Measurements from ENCODE around the gene ABR. TPM values are rescaled to one million over a fixed set of nuclear protein-coding genes. Genes with fewer than 3 reads are reported as not detected.

Gene ABR
- polyA plus RNA-seq, 2 of the 4 experiments (the other 2 are of a cell fraction), result 70.9 to 73.8 TPM

DNA sequence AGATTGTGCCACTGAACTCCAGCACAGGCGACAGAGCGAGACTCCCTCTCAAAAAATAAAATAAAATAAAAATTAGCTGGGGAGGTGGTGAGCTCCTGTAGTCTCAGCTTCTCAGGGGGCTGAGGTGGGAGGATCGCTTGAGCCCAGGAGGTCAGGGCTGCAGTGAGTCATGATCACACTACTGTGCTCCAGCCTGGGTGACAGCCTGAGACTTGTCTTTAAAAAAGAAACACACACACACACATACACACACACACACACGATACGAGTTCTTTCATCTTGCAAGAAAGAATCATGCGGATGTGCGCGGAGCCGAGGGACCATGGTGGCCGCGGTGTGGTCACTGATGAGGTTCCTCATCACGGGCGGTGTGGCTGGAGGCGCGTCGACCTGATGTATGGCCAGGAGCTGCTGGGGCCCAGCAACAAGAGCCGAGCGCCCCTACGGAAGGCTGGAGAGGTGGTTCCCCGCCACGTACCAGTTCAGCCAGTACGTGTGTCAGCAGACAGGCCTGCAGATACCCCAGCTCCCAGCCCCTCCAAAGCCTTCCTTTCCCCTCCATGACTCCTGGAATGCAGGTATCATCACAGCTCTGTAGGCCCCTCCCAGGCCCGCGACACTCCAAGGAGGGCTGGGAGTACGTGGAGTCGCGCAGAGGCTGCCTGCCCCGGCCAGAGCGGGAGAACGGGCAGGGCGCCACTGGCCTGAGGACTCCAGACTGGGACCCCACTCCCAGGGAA lies 220.9 kb downstream of the ABR start:
- ChIA-PET POLR2A (no interaction called here), CTCF (interaction anchor here (0.7 to 4.1 kb wide), 7 partner anchors 10 to 98 kb away, joined by 3 to 30 read pairs (median 3); partner anchors contain the start of genes NXN and TIMM22)
- WGBS (ENCODE audit: missing lambda C conversion rate), result 92% methylated on average over 31 of the region's 31 CpGs
- ATAC-seq (no peak), FAIRE-seq (no peak), DNase-seq (ENCODE audit: low read depth in 1 of 2, low spot score in 1 of 2) (no peak)
- TF ChIP-seq BHLHE40 (IDR thresholded peaks at IDR 0.05; ENCODE audit: low read depth, low read length) (no peak), MYC (IDR thresholded peaks at IDR 0.05; ENCODE audit: borderline replicate concordance, low read length) (no peak)
- H3K9me3 ChIP-seq, result 0 out of 3 replicates have a peak, but pooled peaks cover 3% of the 10 kb centered on the region
- no peak overlapping the region for H3K4me2 ChIP-seq
- H3K4me1 ChIP-seq, result peaks cover 39% of the 10 kb centered on the region
- H3K27ac ChIP-seq, result peak overlapping the region in 1 of 2 experiments; percentile 90; a peak in 2 of 6 replicates
- no peak overlapping the region for H3K4me3 ChIP-seq

DNA sequence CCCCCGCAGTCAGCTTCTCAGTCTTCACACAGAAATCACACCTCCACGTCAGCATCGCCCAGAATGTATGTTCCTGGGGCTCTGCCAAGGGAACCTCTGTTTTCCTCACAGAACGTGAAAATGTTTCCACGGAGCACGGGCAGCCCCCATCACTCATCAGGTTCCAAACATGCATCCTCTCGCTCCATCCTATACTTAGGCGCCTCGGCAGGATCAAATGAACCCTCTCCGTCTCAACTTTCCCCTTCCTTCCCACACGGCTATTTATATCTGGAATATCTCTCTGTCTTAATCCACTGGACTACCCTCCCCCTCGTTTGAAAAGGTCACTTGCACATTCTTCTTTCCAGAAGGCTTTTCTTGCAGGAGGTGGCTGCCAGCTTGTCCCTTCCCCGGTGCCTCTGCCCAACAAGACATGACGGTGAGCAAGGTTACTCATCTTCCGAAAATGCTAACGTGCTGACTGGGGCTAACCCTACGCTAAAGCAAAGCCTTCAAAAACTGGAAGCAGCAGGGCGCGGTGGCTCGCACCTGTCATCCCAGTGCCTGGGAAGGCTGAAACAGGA lies 221.8 kb downstream of the ABR start:
- TF ChIP-seq, protein P1, sequence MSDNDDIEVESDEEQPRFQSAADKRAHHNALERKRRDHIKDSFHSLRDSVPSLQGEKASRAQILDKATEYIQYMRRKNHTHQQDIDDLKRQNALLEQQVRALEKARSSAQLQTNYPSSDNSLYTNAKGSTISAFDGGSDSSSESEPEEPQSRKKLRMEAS (IDR thresholded peaks at IDR 0.05), result peak; percentile 30; the same call in 1 of the 2 replicates
- TF ChIP-seq, protein P2, sequence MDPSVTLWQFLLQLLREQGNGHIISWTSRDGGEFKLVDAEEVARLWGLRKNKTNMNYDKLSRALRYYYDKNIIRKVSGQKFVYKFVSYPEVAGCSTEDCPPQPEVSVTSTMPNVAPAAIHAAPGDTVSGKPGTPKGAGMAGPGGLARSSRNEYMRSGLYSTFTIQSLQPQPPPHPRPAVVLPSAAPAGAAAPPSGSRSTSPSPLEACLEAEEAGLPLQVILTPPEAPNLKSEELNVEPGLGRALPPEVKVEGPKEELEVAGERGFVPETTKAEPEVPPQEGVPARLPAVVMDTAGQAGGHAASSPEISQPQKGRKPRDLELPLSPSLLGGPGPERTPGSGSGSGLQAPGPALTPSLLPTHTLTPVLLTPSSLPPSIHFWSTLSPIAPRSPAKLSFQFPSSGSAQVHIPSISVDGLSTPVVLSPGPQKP (IDR thresholded peaks at IDR 0.05; ENCODE audit: low read depth, low read length), result no peak
- TF ChIP-seq MAFK (IDR thresholded peaks at IDR 0.05; ENCODE audit: partially characterized antibody) (peak; percentile 9), ZFP36 (IDR thresholded peaks at IDR 0.05; ENCODE audit: borderline replicate concordance, partially characterized antibody) (no peak), FOSL2 (IDR thresholded peaks at IDR 0.05) (no peak), FOSL2 (CRISPR knock-in tag; IDR thresholded peaks at IDR 0.05) (peak; percentile 41)
- peaks cover 40% of the 10 kb centered on the region for H3K4me1 ChIP-seq
- H3K9me3 ChIP-seq, result 0 out of 3 replicates have a peak, but pooled peaks cover 3% of the 10 kb centered on the region
- FAIRE-seq, result no peak
- CTCF ChIA-PET, result interaction anchor here (1.0 to 4.1 kb wide), 8 partner anchors 11 to 66 kb away, joined by 3 to 30 read pairs (median 4); partner anchors contain the start of genes NXN and TIMM22
- POLR2A ChIA-PET, result interaction anchor here (0.6 kb wide), 1 partner anchor 1359 kb away, joined by 3 read pairs; no protein-coding TSS in a partner anchor
- peak; percentile 26 to 63 for DNase-seq (ENCODE audit: low read depth in 1 of 2, low spot score in 1 of 2)
- H3K4me2 ChIP-seq, result peak overlapping the region; percentile 23
- no peak overlapping the region for H3K4me3 ChIP-seq
- peak; percentile 4 to 9; a peak in 3 of 6 replicates for ATAC-seq
- peak overlapping the region; percentile 32 to 90; a peak in 3 of 6 replicates for H3K27ac ChIP-seq
- 67% methylated on average over 20 of the region's 20 CpGs for WGBS (ENCODE audit: missing lambda C conversion rate)

DNA sequence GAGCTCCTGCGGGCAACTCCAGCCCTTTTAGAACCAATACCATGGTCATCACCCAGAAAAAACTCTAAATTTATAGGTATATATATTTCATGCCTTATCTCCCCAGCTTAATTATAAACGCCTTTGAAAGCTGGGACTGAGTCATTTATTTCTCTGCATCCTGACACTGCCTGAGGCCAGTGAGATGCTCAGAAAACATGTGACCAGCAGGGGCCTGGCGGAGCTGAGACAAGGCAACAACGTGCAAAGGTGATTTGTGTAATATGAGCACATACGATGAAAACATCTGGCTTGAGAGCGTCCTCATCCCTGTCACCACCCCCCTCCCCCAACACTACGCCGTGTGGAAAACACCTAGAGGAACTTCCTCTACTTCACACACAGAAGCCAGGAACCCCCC lies 222.9 kb downstream of the ABR start:
- Histone ChIP-seq H3K4me3 (no peak overlapping the region), H3K27ac (peak overlapping the region in 1 of 2 experiments; percentile 90; a peak in 3 of 6 replicates), H3K4me1 (peaks cover 42% of the 10 kb centered on the region), H3K9me3 (0 out of 3 replicates have a peak, but pooled peaks cover 3% of the 10 kb centered on the region), H3K4me2 (no peak overlapping the region)
- POLR2A ChIA-PET, result no interaction called here
- TF ChIP-seq GATA3 (IDR thresholded peaks at IDR 0.05; ENCODE audit: borderline replicate concordance) (peak; percentile 22; the same call in 1 of the 2 replicates), JUNB (IDR thresholded peaks at IDR 0.05) (no peak), NR3C1 (IDR thresholded peaks at IDR 0.05) (no peak), EP300 (IDR thresholded peaks at IDR 0.05) (no peak), FOSL2 (IDR thresholded peaks at IDR 0.05) (no peak), FOSL2 (CRISPR knock-in tag; IDR thresholded peaks at IDR 0.05) (peak; percentile 33)
- CTCF ChIA-PET, result interaction anchor here (0.8 to 4.1 kb wide), 9 partner anchors 14 to 72 kb away, joined by 3 to 30 read pairs (median 3); partner anchors contain the start of gene NXN
- FAIRE-seq (no peak), ATAC-seq (peak; percentile 19 to 54; a peak in 4 of 6 replicates), DNase-seq (ENCODE audit: low read depth in 1 of 2, low spot score in 1 of 2) (peak; percentile 69 to 70)
- WGBS (ENCODE audit: missing lambda C conversion rate), result 54% methylated on average over 8 of the region's 8 CpGs

DNA sequence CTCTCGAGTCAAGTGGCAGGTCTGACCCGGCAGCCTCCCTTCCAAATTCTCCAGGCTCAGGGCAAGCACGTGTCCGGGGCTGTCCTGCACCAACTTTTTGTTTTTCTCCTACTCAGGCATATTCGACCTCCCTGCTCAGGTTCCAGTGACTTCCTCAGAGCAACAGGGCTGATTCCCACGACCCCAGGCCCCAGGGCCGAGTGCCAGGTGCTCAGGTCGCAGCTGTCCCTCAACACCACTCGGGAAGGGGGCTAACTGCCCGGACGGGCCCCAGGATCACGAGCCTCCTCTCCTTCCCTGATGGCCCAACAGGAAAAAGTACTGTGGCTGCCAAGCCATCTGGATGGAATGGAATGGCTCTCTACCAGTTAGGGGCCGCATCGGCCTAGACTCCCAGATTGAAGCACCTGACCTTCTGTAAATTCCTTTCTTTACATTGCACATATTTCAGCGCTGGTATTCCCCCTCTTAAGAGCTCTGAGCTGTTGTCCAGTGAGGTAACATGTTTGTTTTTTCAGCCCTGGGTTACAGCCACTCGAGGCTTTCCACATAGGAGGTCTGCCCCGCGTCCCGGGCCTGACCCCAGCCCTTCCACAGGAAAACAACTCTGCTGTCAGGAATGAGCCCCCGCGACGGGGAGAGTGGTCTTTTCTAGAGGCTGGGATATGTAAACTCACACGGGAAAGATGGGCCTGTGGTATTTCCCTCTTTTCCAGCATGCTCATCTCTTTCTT lies 225.2 kb downstream of the ABR start:
- 27% methylated on average over 23 of the region's 23 CpGs for WGBS (ENCODE audit: missing lambda C conversion rate)
- Histone ChIP-seq H3K4me2 (peak overlapping the region; percentile 60), H3K27ac (peak overlapping the region; percentile 66 to 90), H3K4me1 (peaks cover 65% of the 10 kb centered on the region), H3K4me3 (no peak overlapping the region), H3K9me3 (0 out of 3 replicates have a peak, but pooled peaks cover 3% of the 10 kb centered on the region)
- ChIA-PET CTCF (interaction anchor here (0.7 kb wide), 1 partner anchor 166 kb away, joined by 3 read pairs; no protein-coding TSS in a partner anchor), POLR2A (interaction anchor here (0.7 kb wide), 1 partner anchor 29 kb away, joined by 5 read pairs; no protein-coding TSS in a partner anchor)
- DNase-seq (ENCODE audit: low read depth in 1 of 2, low spot score in 1 of 2) (peak; percentile 87 to 90), ATAC-seq (peak; percentile 57 to 79), FAIRE-seq (peak; percentile 13)
- TF ChIP-seq RCOR1 (IDR thresholded peaks at IDR 0.05; ENCODE audit: low read depth, low read length) (no peak), POLR2A (IDR thresholded peaks at IDR 0.05; ENCODE audit: low read length) (no peak), ESRRA (IDR thresholded peaks at IDR 0.05; ENCODE audit: borderline replicate concordance, low read length) (no peak), GATA3 (IDR thresholded peaks at IDR 0.05; ENCODE audit: borderline replicate concordance) (peak; percentile 68; the same call in 1 of the 2 replicates), NPAS2 (CRISPR knock-in tag; IDR thresholded peaks at IDR 0.05; ENCODE audit: borderline replicate concordance) (no peak), FOSL2 (IDR thresholded peaks at IDR 0.05) (no peak), FOSL2 (CRISPR knock-in tag; IDR thresholded peaks at IDR 0.05) (peak; percentile 44), HOXA7 (CRISPR knock-in tag; IDR thresholded peaks at IDR 0.05) (0 out of 2 replicates have a peak, but pooled peaks have one; percentile 55), RAD21 (conservative IDR thresholded peaks at IDR 0.05 in 1 of 2, IDR thresholded peaks at IDR 0.05 in 1 of 2) (no peak), FOXS1 (CRISPR knock-in tag; IDR thresholded peaks at IDR 0.05) (no peak), TFCP2L1 (CRISPR knock-in tag; IDR thresholded peaks at IDR 0.05) (no peak), EP300 (IDR thresholded peaks at IDR 0.05) (peak; percentile 46 to 85; a peak in 3 of 5 replicates), CEBPB (IDR thresholded peaks at IDR 0.05) (peak in 1 of 2 experiments; percentile 78; a peak in 2 of 4 replicates), HOXB13 (CRISPR knock-in tag; IDR thresholded peaks at IDR 0.05; ENCODE audit: low read depth) (peak; percentile 31; the same call in 1 of the 2 replicates)
- TF ChIP-seq, protein P1 (IDR thresholded peaks at IDR 0.05), result peak; percentile 55; the same call in 1 of the 2 replicates
- TF ChIP-seq, protein P3, sequence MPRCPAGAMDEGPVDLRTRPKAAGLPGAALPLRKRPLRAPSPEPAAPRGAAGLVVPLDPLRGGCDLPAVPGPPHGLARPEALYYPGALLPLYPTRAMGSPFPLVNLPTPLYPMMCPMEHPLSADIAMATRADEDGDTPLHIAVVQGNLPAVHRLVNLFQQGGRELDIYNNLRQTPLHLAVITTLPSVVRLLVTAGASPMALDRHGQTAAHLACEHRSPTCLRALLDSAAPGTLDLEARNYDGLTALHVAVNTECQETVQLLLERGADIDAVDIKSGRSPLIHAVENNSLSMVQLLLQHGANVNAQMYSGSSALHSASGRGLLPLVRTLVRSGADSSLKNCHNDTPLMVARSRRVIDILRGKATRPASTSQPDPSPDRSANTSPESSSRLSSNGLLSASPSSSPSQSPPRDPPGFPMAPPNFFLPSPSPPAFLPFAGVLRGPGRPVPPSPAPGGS (IDR thresholded peaks at IDR 0.05), result no peak
